Measurements from ENCODE around the gene GPAT3. TPM values are rescaled to one million over a fixed set of nuclear protein-coding genes. Genes with fewer than 3 reads are reported as not detected.
A peak's percentile ranks its signal among the peaks of the same experiment; 100 is the strongest.
"Not testable (repeated sequence)": the region's sequence is repeated elsewhere in the genome, so short reads cannot be mapped to it uniquely, and the experiment has no call there.

GPAT3 gene
- polyA plus RNA-seq, 1 experiment, result 15.0 TPM

DNA sequence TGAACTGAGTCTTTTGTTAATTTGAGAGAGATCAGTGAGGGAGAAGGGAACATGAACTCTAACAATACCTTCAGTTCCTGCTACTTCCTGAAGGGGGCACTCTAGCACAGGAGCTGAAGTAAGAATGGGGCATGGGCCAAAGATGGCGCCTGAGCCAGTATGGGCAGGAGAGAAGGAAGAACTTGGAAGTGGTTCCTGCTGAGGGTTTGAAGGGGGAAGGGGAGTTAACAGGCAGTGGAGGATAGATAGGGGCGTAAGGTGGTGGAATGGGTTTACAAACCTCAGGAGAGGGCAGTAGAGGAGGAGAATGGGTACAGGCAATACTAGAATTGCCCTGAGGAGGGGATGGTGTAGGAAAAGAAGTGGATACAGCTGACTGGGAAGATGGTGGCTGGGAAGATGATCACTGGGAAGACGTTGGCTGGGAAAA, 26.7 kb upstream of the GPAT3 start:
- H3K27ac ChIP-seq (ENCODE audit: low read depth, low read length); H3K9me3 ChIP-seq (ENCODE audit: control insufficient read depth, insufficient read depth, low read length); POLR2A ChIA-PET; H3K27me3 ChIP-seq (ENCODE audit: control insufficient read depth, insufficient read depth, low read length); H3K4me3 ChIP-seq (ENCODE audit: low read depth, low read length); DNase-seq (ENCODE audit: low read depth, low spot score): not testable (repeated sequence)
- TF ChIP-seq, protein P1, sequence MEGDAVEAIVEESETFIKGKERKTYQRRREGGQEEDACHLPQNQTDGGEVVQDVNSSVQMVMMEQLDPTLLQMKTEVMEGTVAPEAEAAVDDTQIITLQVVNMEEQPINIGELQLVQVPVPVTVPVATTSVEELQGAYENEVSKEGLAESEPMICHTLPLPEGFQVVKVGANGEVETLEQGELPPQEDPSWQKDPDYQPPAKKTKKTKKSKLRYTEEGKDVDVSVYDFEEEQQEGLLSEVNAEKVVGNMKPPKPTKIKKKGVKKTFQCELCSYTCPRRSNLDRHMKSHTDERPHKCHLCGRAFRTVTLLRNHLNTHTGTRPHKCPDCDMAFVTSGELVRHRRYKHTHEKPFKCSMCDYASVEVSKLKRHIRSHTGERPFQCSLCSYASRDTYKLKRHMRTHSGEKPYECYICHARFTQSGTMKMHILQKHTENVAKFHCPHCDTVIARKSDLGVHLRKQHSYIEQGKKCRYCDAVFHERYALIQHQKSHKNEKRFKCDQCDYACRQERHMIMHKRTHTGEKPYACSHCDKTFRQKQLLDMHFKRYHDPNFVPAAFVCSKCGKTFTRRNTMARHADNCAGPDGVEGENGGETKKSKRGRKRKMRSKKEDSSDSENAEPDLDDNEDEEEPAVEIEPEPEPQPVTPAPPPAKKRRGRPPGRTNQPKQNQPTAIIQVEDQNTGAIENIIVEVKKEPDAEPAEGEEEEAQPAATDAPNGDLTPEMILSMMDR (IDR thresholded peaks at IDR 0.05; ENCODE audit: low read depth, low read length), result peak; percentile 63
- CTCF ChIA-PET, result interaction anchor here (0.5 to 4.4 kb wide), 11 partner anchors 10 to 751 kb away, joined by 3 to 64 read pairs (median 4); no protein-coding TSS in a partner anchor

DNA sequence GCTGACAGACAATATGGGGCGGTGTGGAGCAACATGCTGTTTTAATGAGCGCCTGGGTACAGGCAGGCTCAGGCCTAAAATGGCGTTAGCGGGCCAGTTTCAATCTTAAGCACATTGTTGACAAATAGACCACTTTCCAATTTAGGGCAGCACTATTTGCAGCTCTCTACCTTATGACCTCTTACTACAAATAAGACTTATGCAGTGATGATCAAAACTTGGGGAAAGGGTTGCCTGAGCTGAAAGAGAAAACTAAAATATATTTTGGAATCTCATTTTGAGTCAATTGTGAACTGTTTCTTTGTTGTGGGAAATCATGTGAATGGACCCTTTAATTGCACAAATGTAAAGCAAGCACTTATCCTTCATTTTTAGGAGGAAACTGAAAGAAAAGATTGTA, 25.5 kb upstream of the GPAT3 start:
- CTCF ChIA-PET, result interaction anchor here (1.6 to 4.4 kb wide), 2 partner anchors 9 to 132 kb away, joined by 6 to 64 read pairs; no protein-coding TSS in a partner anchor
- no peaks in the 10 kb centered on the region for H3K27me3 ChIP-seq (ENCODE audit: control insufficient read depth, insufficient read depth, low read length)
- no peak overlapping the region for H3K4me3 ChIP-seq (ENCODE audit: low read depth, low read length)
- TF ChIP-seq, protein P1 (IDR thresholded peaks at IDR 0.05; ENCODE audit: low read depth, low read length), result no peak
- H3K9me3 ChIP-seq (ENCODE audit: control insufficient read depth, insufficient read depth, low read length), result no peaks in the 10 kb centered on the region
- no peak for DNase-seq (ENCODE audit: low read depth, low spot score)
- POLR2A ChIA-PET, result no interaction called here
- H3K27ac ChIP-seq (ENCODE audit: low read depth, low read length), result no peak overlapping the region

DNA sequence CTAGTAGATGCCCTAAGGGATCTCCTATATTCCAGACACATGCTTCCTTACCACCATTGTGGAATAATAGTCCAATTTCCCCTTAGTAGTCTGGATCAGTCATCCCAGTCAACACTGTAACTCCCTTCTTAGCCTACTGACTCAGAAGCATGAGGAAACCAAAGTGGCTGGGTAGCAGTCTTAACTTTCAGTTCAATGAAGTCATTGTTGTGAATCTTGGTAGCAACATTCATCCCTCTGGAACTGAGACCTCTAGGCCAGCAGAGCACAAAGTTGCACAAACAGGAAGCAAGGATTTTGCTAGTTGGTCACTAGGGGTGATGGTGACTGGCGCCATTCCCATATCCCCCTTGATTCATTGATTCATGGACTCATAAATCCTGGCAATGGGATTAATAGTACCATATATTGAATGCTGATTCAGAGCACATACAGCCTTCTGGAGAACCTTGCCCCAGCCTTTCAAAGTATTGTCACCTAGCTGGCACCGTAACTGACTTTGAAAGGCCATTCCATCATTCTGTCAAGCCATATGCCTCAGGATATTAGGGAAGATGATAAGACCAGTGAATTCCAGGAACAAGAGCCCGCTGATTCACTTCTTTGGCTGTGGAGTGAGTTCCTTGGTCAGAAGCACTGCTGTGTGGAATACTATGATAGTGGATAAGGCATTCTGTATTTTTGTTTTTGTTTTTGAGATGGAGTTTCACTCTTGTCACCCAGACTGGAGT, 19.7 kb upstream of the GPAT3 start:
- TF ChIP-seq, protein P1 (IDR thresholded peaks at IDR 0.05; ENCODE audit: low read depth, low read length), result no peak
- CTCF ChIA-PET, result no interaction called here
- POLR2A ChIA-PET, result no interaction called here
- Histone ChIP-seq H3K9me3 (ENCODE audit: control insufficient read depth, insufficient read depth, low read length) (no peaks in the 10 kb centered on the region), H3K27me3 (ENCODE audit: control insufficient read depth, insufficient read depth, low read length) (no peaks in the 10 kb centered on the region), H3K4me3 (ENCODE audit: low read depth, low read length) (no peak overlapping the region), H3K27ac (ENCODE audit: low read depth, low read length) (peak overlapping the region; percentile 21)
- DNase-seq (ENCODE audit: low read depth, low spot score), result peak; percentile 26

DNA sequence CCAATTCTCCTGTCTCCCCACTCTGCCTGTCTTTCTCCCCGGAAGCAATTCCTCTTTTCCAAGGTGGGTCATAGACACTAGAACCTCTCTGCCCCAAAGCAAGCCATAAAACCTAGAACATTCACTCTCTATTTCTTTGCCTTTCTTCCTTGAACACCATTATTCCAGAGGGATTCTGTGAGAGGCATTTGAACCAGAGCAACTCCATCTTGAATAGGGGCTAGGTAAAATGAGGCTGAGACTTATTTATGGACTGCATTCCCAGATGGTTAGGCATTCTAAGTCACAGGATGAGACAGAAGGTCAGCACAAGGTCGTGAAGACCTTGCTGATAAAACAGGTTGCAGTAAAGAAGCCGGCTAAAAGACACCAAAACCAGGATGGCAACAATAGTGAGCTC, 13.7 kb upstream of the GPAT3 start:
- no peak for DNase-seq (ENCODE audit: low read depth, low spot score)
- TF ChIP-seq, protein P1 (IDR thresholded peaks at IDR 0.05; ENCODE audit: low read depth, low read length), result no peak
- H3K27me3 ChIP-seq (ENCODE audit: control insufficient read depth, insufficient read depth, low read length), result peaks cover 2% of the 10 kb centered on the region
- POLR2A ChIA-PET, result no interaction called here
- H3K4me3 ChIP-seq (ENCODE audit: low read depth, low read length), result no peak overlapping the region
- no peak overlapping the region for H3K27ac ChIP-seq (ENCODE audit: low read depth, low read length)
- CTCF ChIA-PET, result no interaction called here
- H3K9me3 ChIP-seq (ENCODE audit: control insufficient read depth, insufficient read depth, low read length), result peaks cover 9% of the 10 kb centered on the region

DNA sequence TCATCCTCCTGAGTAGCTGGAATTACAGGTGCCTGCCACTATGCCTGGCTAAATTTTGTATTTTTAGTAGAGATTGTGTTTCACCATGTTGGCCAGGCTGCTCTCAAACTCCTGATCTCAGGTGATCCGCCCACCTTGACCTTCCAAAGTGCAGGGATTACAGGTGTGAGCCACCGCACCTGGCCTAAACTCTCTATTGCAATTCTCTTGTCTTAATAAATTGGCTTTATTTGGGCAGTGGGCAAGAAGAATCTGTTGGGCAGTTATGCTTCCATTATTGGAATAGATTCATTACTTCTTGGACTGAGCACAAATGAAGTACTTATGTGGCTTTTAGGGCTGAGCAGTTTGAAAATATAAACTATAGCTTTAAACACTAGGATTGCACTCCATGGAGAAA, 8.2 kb upstream of the GPAT3 start:
- TF ChIP-seq, protein P1 (IDR thresholded peaks at IDR 0.05; ENCODE audit: low read depth, low read length), result no peak
- Histone ChIP-seq H3K4me3 (ENCODE audit: low read depth, low read length) (no peak overlapping the region), H3K27me3 (ENCODE audit: control insufficient read depth, insufficient read depth, low read length) (peaks cover 9% of the 10 kb centered on the region), H3K9me3 (ENCODE audit: control insufficient read depth, insufficient read depth, low read length) (peaks cover 11% of the 10 kb centered on the region), H3K27ac (ENCODE audit: low read depth, low read length) (no peak overlapping the region)
- DNase-seq (ENCODE audit: low read depth, low spot score), result no peak
- ChIA-PET POLR2A (interaction anchor here (1.3 kb wide), 1 partner anchor 9 kb away, joined by 4 read pairs; the partner anchor contains the start of gene GPAT3), CTCF (no interaction called here)

Measured in AG04450 (cell line).